Nephron progenitor cell (in vitro differentiated cells): ENCODE results near the gene RHBDF2.
A peak's percentile ranks its signal among the peaks of the same experiment; 100 is the strongest.
"Not testable (repeated sequence)": the region's sequence is repeated elsewhere in the genome, so short reads cannot be mapped to it uniquely, and the experiment has no call there.

Experiments
- DNase-seq: peaks from one replicate; pipeline ENCODE4 v3.0.0; 2021
- H3K27ac Mint-ChIP-seq: 2 replicates; pipeline ENCODE4 v1.8.0; 2021; ENCODE audit warnings: mild to moderate bottlenecking, moderate library complexity, mixed read lengths
- H3K27me3 Mint-ChIP-seq: 2 replicates; pipeline ENCODE4 v1.8.0; 2021; ENCODE audit warnings: mild to moderate bottlenecking, low read depth, mixed read lengths; ENCODE audit not compliant: poor library complexity
- H3K36me3 Mint-ChIP-seq: 2 replicates; pipeline ENCODE4 v1.8.0; 2021; ENCODE audit warnings: low read depth, mixed read lengths
- H3K4me1 Mint-ChIP-seq: 2 replicates; pipeline ENCODE4 v1.8.0; 2021; ENCODE audit warnings: mixed read lengths
- H3K4me3 Mint-ChIP-seq: 2 replicates; pipeline ENCODE4 v1.8.0; 2021; ENCODE audit warnings: mild to moderate bottlenecking, moderate library complexity, mixed read lengths
- H3K9me3 Mint-ChIP-seq: 2 replicates; pipeline ENCODE4 v1.8.0; 2021; ENCODE audit warnings: mild to moderate bottlenecking, moderate library complexity, mixed read lengths
- CTCF ChIP-seq: fragments of 200-600 bp; sonication (generic); IDR thresholded peaks from 2 replicates; pipeline ENCODE4 v1.5.0; 2021; ENCODE audit warnings: antibody characterized with exemption

RHBDF2 gene

DNA sequence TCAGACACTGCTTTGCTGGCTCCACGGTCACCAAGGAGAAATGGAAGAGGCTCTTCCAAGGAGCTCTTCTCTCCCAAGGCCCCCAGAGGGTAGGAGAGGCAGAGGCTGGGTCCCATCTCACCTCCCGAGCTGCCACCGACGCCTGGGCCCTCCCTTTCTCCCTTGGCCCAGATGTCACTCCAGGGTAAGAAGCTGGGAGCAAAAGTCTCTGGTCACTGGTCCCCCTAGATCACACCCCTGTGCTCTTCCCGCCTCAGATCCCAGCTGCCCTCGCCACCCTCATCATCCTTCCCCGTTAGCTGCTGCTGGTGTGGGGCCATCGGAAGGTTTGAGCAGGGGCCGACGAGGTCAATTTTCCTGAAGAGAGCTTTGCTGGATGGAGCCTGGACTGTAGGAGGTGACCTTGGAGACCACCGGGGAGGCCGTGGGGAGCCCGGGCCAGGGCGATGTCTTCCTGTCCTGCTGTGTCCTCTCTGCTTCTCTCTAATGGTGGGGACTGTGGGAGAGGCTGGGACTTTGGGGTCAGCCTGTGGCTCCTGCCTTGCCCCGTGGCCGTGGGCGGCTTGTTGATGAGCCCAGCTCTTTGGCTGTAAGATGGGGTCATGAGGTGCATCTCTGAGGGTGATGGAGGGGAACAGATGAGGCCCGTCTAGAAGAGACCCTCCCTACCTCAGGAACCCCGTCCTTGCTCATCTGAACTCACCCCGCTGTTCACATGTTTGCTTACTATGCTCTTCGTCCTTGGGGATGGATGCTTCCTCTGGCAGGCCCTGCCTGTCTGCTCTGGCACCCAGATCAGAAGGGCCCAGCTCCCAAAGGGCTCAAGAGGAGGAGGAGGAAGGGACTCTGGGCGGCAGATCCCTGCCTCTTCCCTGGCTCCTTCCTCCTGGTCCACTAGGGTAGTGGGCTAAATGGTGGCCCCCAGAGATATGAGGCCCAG, 11.4 kb upstream of the RHBDF2 start:
- no peak overlapping the region for H3K27ac Mint-ChIP-seq
- peaks cover 46% of the 10 kb centered on the region for H3K4me1 Mint-ChIP-seq
- no peak overlapping the region for H3K4me3 Mint-ChIP-seq
- H3K9me3 Mint-ChIP-seq: no peaks in the 10 kb centered on the region
- TF ChIP-seq CTCF: no peak
- no peak for DNase-seq
- H3K27me3 Mint-ChIP-seq: peaks cover 20% of the 10 kb centered on the region
- no peaks in the 10 kb centered on the region for H3K36me3 Mint-ChIP-seq

GRCh38 chr17:76511668-76512365, 10.6 kb upstream of the RHBDF2 start:
- no peak for TF ChIP-seq CTCF
- Mint-ChIP-seq H3K36me3 (no peaks in the 10 kb centered on the region), H3K27ac (no peak overlapping the region), H3K4me3 (no peak overlapping the region), H3K9me3 (no peaks in the 10 kb centered on the region), H3K27me3 (peaks cover 26% of the 10 kb centered on the region), H3K4me1 (peaks cover 45% of the 10 kb centered on the region)
- no peak for DNase-seq

DNA sequence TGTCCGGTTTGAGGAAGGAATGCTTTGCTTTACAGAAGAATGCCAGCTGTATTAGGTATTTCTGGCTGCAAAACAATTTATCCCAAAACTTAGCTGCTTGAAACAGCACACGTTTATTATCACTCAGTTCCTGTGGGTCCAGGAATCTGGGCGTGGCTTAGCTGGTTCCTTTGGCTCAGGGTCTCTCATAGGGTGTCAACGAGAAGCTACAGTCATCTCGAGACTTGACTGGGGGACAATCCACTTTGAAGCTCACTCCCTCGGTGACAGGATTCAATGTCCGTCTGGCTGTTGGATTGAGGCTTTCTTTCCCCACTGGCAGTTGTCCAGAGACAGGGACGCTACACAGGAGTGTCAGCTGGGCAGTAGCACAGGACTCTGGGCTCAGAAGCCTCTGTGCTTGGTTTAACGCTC, 9.6 kb upstream of the RHBDF2 start:
- no peak overlapping the region for H3K4me3 Mint-ChIP-seq
- H3K27ac Mint-ChIP-seq: no peak overlapping the region
- TF ChIP-seq CTCF: no peak
- H3K36me3 Mint-ChIP-seq: no peaks in the 10 kb centered on the region
- DNase-seq: no peak
- no peaks in the 10 kb centered on the region for H3K9me3 Mint-ChIP-seq
- H3K4me1 Mint-ChIP-seq: peaks cover 43% of the 10 kb centered on the region
- peaks cover 30% of the 10 kb centered on the region for H3K27me3 Mint-ChIP-seq

DNA sequence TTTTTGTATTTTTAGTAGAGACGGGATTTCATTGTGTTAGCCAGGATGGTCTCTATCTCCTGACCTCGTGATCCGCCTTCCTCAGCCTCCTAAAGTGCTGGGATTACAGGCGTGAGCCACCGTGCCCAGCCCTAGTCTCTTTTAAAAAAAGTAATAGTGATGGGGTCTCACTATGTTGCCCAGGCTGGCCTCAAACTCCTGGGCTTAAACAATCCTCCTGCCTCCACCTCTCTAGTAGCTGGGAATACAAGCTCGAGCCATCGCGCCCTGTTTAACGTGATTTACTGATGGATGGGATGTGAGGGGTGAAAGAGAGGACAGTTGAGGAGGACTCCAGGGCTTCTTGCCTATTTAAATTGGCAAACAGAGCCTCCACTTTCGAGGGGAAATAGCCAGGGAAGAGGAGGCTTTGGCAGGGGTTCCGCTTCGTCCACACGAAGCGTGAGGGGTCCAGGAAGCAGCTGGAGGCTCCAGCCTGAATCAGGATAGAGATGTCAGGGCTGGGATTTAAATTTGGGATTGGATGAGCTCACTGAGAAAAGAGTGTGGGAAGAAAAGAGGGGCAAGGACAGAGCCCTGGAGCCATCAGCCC, 7.3 kb upstream of the RHBDF2 start:
- not testable (repeated sequence) for H3K9me3 Mint-ChIP-seq, H3K4me3 Mint-ChIP-seq, H3K36me3 Mint-ChIP-seq, DNase-seq, H3K27ac Mint-ChIP-seq
- Mint-ChIP-seq H3K27me3 (peaks cover 30% of the 10 kb centered on the region), H3K4me1 (peaks cover 32% of the 10 kb centered on the region)

DNA sequence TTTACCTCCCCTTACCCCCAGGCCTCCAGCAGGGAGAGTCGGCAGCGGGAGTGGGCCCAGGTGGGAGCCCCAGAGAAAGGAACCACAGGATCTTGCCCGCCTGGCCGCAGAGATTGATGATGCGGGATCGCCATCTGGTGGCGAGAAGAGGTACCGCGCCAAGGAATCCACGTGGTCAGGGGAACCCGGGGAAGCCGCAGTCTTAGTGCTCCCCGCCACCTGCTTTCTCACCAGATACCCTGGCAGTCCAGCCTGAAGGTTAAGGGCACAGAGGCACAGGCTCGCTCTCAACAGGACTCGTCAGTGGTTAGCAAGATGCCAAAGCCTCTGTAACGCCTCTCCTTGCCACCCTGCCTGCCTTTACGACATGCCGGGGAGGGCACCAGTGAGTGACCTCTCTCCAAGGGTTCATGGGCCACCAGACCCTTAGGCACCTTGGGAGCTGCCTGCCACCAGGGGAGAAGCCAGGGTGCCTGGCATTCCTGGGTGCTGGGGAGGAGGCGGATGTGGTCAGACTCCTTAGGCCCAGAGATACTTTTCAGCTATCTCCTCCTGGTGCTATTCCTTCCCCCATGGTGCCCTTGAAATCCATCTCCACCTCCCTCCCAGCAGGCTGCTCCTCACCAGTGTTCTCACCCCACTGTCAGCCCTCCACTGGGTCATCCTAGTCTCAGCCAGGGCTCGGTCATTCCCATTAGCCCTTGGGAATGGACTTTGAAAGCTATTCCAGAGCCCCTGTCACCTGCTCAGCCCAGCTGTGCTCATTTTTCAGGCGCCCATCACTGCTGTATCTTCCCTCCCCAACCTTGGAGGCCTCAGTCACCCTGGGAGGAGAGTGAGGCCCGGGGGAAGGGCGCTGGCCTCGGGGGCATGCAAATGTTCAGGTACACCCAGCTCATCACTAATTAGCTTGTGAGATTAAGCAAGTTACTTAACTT, 5.5 kb upstream of the RHBDF2 start:
- DNase-seq: peak; percentile 91
- H3K4me1 Mint-ChIP-seq: peaks cover 33% of the 10 kb centered on the region
- no peaks in the 10 kb centered on the region for H3K36me3 Mint-ChIP-seq
- H3K27ac Mint-ChIP-seq: no peak overlapping the region
- H3K27me3 Mint-ChIP-seq: peaks cover 29% of the 10 kb centered on the region
- H3K9me3 Mint-ChIP-seq: no peaks in the 10 kb centered on the region
- no peak overlapping the region for H3K4me3 Mint-ChIP-seq
- TF ChIP-seq CTCF: peak; percentile 88
